OCI-LY1 (cell line): ENCODE measurements around the gene TFDP3.

Experiments used
- CTCF ChIP-seq: fragments of 200-600 bp; sonication (generic), shearing (Covaris generic); IDR thresholded peaks from 2 replicates; pipeline ENCODE4 v1.5.1; 2017; ENCODE audit warnings: mild to moderate bottlenecking, antibody characterized with exemption, low read length, moderate library complexity, mixed read lengths
- EZH2 ChIP-seq: fragments of 200-600 bp; sonication (generic), shearing (Covaris generic); IDR thresholded peaks from 2 replicates; pipeline ENCODE4 v1.8.0; 2017; ENCODE audit warnings: borderline replicate concordance, mixed run types, mild to moderate bottlenecking, antibody characterized with exemption, low read length, moderate library complexity, mixed read lengths

GRCh38 chrX:133248177-133248576 is 30.0 kb upstream of the TFDP3 start:
- TF ChIP-seq CTCF (no peak), EZH2 (no peak)
